ENCODE data around the gene TBC1D9B.

- no peak for TF ChIP-seq CTCF (IDR thresholded peaks at IDR 0.05)
- TF ChIP-seq POLR2A (IDR thresholded peaks at IDR 0.05), result no peak
These were observed 26.7 kb downstream of the TBC1D9B start for GRCh38 chr5:179880848-179881590.

Measured in lower leg skin (tissue), 3 donors.